HFFc6 (cell line): Measurements from ENCODE around the gene CPEB4. TPM values are rescaled to one million over a fixed set of nuclear protein-coding genes. Genes with fewer than 3 reads are reported as not detected.
A peak's percentile ranks its signal among the peaks of the same experiment; 100 is the strongest.

Source experiments
- DNase-seq: peaks from one replicate; pipeline ENCODE4 v3.0.0-alpha.2; 2018
- H3K27ac Mint-ChIP-seq: 2 replicates; pipeline ENCODE4 v1.8.0; 2020; ENCODE audit warnings: mild to moderate bottlenecking, mixed read lengths
- H3K27me3 Mint-ChIP-seq: 2 replicates; pipeline ENCODE4 v1.8.0; 2021; ENCODE audit warnings: mild to moderate bottlenecking, moderate library complexity, mixed read lengths; ENCODE audit not compliant: insufficient read depth
- H3K36me3 Mint-ChIP-seq: 2 replicates; pipeline ENCODE4 v1.8.0; 2021; ENCODE audit warnings: low read depth, mixed read lengths
- H3K4me1 Mint-ChIP-seq: 2 replicates; pipeline ENCODE4 v1.8.0; 2020; ENCODE audit warnings: low read depth, mixed read lengths
- H3K4me3 Mint-ChIP-seq: 2 replicates; pipeline ENCODE4 v1.8.0; 2020; ENCODE audit warnings: mild to moderate bottlenecking, moderate library complexity, mixed read lengths
- H3K9me3 Mint-ChIP-seq: 2 replicates; pipeline ENCODE4 v1.8.0; 2020; ENCODE audit warnings: mild to moderate bottlenecking, mixed read lengths
- total RNA-seq, 6 experiments: library from RNA; stranded (reverse); fragmentation: NEBNext Ultra II Directional; extraction: Animal tissue kit (Norgen Biotek cat#: 25700); gene quantifications; 2 replicates in 1 of 6; 3 replicates in 5 of 6; pipeline ENCODE4 v1.2.3, GENCODE V29; 2021
- TF ChIP-seq, protein P1 (sequence below): fragments of 200-600 bp; sonication (generic); IDR thresholded peaks from 2 replicates; pipeline ENCODE4 v1.5.0; 2021; ENCODE audit warnings: antibody characterized with exemption, mild to moderate bottlenecking

The CPEB4 gene
- total RNA-seq, 6 experiments from 2014 or later = 19.5 to 25.9 (median 22.3) TPM

- Mint-ChIP-seq H3K4me1 (peaks cover 18% of the 10 kb centered on the region), H3K27ac (no peak overlapping the region), H3K36me3 (peaks cover 28% of the 10 kb centered on the region), H3K27me3 (no peaks in the 10 kb centered on the region), H3K9me3 (no peaks in the 10 kb centered on the region), H3K4me3 (no peak overlapping the region)
- no peak for DNase-seq
- TF ChIP-seq, protein P1, sequence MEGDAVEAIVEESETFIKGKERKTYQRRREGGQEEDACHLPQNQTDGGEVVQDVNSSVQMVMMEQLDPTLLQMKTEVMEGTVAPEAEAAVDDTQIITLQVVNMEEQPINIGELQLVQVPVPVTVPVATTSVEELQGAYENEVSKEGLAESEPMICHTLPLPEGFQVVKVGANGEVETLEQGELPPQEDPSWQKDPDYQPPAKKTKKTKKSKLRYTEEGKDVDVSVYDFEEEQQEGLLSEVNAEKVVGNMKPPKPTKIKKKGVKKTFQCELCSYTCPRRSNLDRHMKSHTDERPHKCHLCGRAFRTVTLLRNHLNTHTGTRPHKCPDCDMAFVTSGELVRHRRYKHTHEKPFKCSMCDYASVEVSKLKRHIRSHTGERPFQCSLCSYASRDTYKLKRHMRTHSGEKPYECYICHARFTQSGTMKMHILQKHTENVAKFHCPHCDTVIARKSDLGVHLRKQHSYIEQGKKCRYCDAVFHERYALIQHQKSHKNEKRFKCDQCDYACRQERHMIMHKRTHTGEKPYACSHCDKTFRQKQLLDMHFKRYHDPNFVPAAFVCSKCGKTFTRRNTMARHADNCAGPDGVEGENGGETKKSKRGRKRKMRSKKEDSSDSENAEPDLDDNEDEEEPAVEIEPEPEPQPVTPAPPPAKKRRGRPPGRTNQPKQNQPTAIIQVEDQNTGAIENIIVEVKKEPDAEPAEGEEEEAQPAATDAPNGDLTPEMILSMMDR = no peak
Measured at GRCh38 chr5:173946323-173946722, 58.2 kb downstream of the CPEB4 start.

DNA sequence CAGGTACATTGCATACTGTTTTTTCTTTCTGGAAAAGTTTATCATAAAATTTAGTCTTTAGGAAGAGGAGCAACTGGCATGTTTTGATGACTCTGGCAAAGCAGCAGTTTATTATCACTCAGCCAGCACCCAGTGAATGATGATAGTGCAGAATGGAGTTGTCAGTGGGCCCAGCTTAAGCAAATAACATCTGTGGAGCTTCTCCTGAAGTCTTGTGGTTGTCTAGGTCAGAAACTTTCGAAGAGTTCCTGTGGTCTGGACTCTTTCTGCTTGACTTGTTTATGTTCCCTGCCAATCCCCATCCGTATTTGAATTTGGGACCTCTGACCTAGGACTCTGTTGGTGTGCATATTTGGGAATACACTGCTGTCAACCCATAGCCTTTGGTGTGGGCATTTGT lies 62.7 kb downstream of the CPEB4 start:
- DNase-seq = no peak
- H3K27ac Mint-ChIP-seq = no peak overlapping the region
- H3K27me3 Mint-ChIP-seq = no peaks in the 10 kb centered on the region; the same call in 1 of the 2 replicates
- TF ChIP-seq, protein P1 = no peak
- H3K9me3 Mint-ChIP-seq = no peaks in the 10 kb centered on the region
- H3K4me3 Mint-ChIP-seq = no peak overlapping the region
- peaks cover 37% of the 10 kb centered on the region for H3K4me1 Mint-ChIP-seq
- H3K36me3 Mint-ChIP-seq = peaks cover 55% of the 10 kb centered on the region

DNA sequence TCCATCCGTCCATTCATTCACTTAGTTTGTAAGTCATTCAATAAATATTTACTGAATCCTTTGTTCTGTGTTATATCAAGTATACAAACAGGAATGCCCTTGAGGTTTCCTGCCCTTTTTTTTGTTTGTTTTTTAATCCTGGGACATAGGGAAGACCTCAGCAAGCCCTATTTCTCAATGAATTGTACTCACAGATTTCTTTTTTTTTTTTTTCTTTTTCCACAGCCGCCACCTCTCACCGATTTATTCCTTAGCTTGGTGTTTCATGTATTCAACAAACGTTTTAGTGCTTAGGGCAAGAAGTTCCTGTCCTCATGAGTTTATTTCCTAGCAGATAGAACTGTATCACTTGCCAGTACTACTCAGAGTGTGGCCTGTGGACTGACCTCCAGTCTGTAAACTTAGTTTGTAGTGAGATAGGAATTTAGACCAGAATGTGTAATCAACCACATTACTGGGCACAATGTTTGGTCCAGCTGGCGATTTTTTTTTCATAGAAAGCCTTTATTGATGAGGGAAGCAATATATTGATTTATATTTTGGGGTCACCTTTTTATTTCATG lies 65.5 kb downstream of the CPEB4 start:
- H3K27ac Mint-ChIP-seq = peak overlapping the region; percentile 85

GRCh38 chr5:173954671-173955521 lies 66.7 kb downstream of the CPEB4 start:
- Mint-ChIP-seq H3K4me1 (peaks cover 42% of the 10 kb centered on the region), H3K27ac (peak overlapping the region; percentile 85), H3K27me3 (no peaks in the 10 kb centered on the region; the same call in 1 of the 2 replicates), H3K9me3 (no peaks in the 10 kb centered on the region), H3K36me3 (peaks cover 34% of the 10 kb centered on the region), H3K4me3 (peak overlapping the region; percentile 61)
- peak; percentile 86 for DNase-seq
- TF ChIP-seq, protein P1 = no peak

More for the DNA sequence above, 65.5 kb downstream of the CPEB4 start:
- TF ChIP-seq, protein P1 = no peak
- Mint-ChIP-seq H3K9me3 (no peaks in the 10 kb centered on the region), H3K4me3 (peak overlapping the region; percentile 11), H3K4me1 (peaks cover 42% of the 10 kb centered on the region), H3K36me3 (peaks cover 40% of the 10 kb centered on the region), H3K27me3 (no peaks in the 10 kb centered on the region; the same call in 1 of the 2 replicates)
- DNase-seq = peak; percentile 69

DNA sequence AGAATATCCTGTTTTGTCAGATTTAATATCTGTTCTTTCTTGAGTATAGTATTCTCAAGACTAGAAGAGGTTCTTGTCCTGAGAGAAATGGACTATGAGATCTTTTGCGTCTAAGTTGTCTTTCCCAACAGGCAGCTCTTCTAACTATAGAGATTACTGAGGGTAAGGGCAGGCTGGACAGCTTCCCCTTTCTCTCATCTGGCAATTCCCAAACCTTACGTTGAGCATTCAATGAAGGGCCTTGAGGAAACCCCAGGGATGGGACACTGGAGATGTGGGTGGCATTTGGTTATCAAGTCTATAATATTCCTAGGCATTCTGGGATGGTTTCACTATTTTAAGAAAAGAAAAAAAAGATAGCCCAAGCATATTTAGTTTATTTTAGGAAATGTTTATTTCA lies 72.8 kb downstream of the CPEB4 start:
- no peaks in the 10 kb centered on the region for H3K9me3 Mint-ChIP-seq
- peaks cover 2% of the 10 kb centered on the region for H3K27me3 Mint-ChIP-seq
- H3K36me3 Mint-ChIP-seq = peaks cover 5% of the 10 kb centered on the region; the same call in 1 of the 2 replicates

More for the DNA sequence above, 72.8 kb downstream of the CPEB4 start:
- Mint-ChIP-seq H3K27ac (no peak overlapping the region; the same call in 1 of the 2 replicates), H3K4me3 (no peak overlapping the region), H3K4me1 (peaks cover 27% of the 10 kb centered on the region)
- TF ChIP-seq, protein P1 = no peak
- DNase-seq = no peak
